GM12874 (cell line): Measurements from ENCODE around the gene NKAIN2.

Source experiments
- CTCF ChIP-seq: IDR thresholded peaks from 2 replicates; pipeline ENCODE4 v1.5.1; 2011; ENCODE audit warnings: low read depth, mild to moderate bottlenecking, control low read depth, low read length, moderate library complexity; ENCODE audit not compliant: insufficient read depth

Gene NKAIN2

DNA sequence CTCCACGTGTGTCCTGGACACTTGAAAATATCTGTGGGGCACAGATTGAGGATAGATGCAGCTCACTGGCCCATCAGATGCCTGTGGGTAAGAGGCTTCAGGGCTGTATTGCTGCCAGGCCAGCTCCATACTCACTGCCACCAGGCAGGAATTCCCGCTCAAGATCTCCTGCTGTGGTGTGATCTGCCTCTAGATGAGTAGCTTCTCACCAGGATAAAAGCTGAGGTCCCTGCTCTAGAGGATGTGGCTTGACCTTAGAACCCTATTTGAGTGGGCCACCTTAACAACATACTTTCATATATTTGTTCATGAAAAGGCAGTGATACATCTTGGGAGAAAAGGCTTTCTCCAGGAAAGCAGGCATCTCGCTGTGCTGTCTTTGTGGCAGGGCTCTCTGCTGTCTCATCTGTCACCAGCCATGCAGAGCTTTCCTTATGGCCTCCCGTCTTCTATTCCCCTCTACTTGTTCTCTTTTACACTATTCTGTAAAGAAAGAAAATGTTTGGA is 992.9 kb downstream of the NKAIN2 start:
- no peak for TF ChIP-seq CTCF

GRCh38 chr6:124797224-124797623 is 993.6 kb downstream of the NKAIN2 start:
- TF ChIP-seq CTCF: no peak

- TF ChIP-seq CTCF: no peak
Measured at GRCh38 chr6:124798942-124799496, 995.4 kb downstream of the NKAIN2 start.

DNA sequence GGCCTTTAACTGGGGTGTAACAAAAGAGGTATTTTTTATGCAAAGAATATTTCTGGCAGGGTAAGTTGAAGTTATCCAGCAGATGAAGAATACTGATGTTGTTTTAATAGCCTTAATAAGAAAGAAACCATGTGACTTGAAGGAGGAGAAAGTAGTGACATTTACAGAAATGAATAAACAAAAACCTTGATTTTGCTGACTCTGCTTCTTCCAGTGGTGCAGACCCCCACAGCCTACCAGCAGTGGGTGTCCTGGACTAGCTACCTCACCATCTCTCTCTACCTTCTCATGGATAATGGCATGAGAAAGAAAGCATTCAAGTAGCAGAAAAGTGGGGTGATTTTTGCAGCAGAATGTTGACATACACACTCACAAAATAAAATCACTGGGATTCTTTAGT is 996.0 kb downstream of the NKAIN2 start:
- no peak for TF ChIP-seq CTCF

- TF ChIP-seq CTCF: no peak
Measured at GRCh38 chr6:124800222-124800621, 996.6 kb downstream of the NKAIN2 start.

- no peak for TF ChIP-seq CTCF
Measured at GRCh38 chr6:124812067-124812466, 1008.4 kb downstream of the NKAIN2 start.

GRCh38 chr6:124819346-124819745 is 1015.7 kb downstream of the NKAIN2 start:
- TF ChIP-seq CTCF: no peak
